Neural cell (in vitro differentiated cells): ENCODE results near the gene PLA2G12B. TPM values are rescaled to one million over a fixed set of nuclear protein-coding genes. Genes with fewer than 3 reads are reported as not detected.

Source experiments
- H2AFZ ChIP-seq: fragments of 200-600, 300-800 bp; sonication (generic), shearing (Covaris generic); 2 replicates; pipeline ENCODE4 v1.6.0; 2014; ENCODE audit warnings: low read depth, mild to moderate bottlenecking, antibody characterized with exemption, low read length, moderate library complexity
- H3F3A ChIP-seq: fragments of 200-600 bp; shearing (Covaris generic); 2 replicates; pipeline ENCODE4 v1.6.1; 2016; ENCODE audit warnings: mild to moderate bottlenecking, moderate library complexity, mixed read lengths, antibody characterized with exemption, low read length; ENCODE audit not compliant: insufficient read depth, poor library complexity, severe bottlenecking
- H3K27ac ChIP-seq: fragments of 200-600, 300-800 bp; sonication (generic), shearing (Covaris generic); 2 replicates; pipeline ENCODE4 v1.5.1; 2014; ENCODE audit warnings: mild to moderate bottlenecking, low read length, moderate library complexity
- H3K27me3 ChIP-seq: fragments of 300-800, 200-600 bp; sonication (generic), shearing (Covaris generic); 2 replicates; pipeline ENCODE4 v1.6.0; 2014; ENCODE audit warnings: mild to moderate bottlenecking, low read depth, low read length, moderate library complexity; ENCODE audit not compliant: insufficient read depth
- H3K36me3 ChIP-seq: fragments of 300-800, 200-600 bp; sonication (generic), shearing (Covaris generic); 2 replicates; pipeline ENCODE4 v1.5.1; 2014; ENCODE audit warnings: mild to moderate bottlenecking, antibody characterized with exemption, low read length, moderate library complexity; ENCODE audit not compliant: insufficient read depth
- H3K4me2 ChIP-seq: fragments of 300-800, 200-600 bp; sonication (generic), shearing (Covaris generic); 2 replicates; pipeline ENCODE4 v1.6.0; 2014; ENCODE audit warnings: mild to moderate bottlenecking, low read length
- H3K4me3 ChIP-seq: fragments of 300-800, 200-600 bp; sonication (generic), shearing (Covaris generic); 2 replicates; pipeline ENCODE4 v1.5.1; 2014; ENCODE audit warnings: mild to moderate bottlenecking, low read length, moderate library complexity
- H3K79me2 ChIP-seq: fragments of 200-600 bp; shearing (Covaris generic); replicated peaks from 2 replicates; pipeline ENCODE4 v1.6.0; 2014; ENCODE audit warnings: mild to moderate bottlenecking, low read length, moderate library complexity; ENCODE audit not compliant: insufficient read depth
- H3K9ac ChIP-seq: fragments of 300-800, 200-600 bp; sonication (generic), shearing (Covaris generic); 2 replicates; pipeline ENCODE4 v1.6.1; 2016; ENCODE audit warnings: mild to moderate bottlenecking, low read length, mixed read lengths
- H3K9me2 ChIP-seq: fragments of 200-600 bp; shearing (Covaris generic); 2 replicates; pipeline ENCODE4 v1.6.1; 2016; ENCODE audit warnings: mild to moderate bottlenecking, low read length, mixed read lengths; ENCODE audit not compliant: insufficient read depth
- H3K9me3 ChIP-seq: fragments of 200-600, 300-800 bp; sonication (generic), shearing (Covaris generic); 2 replicates; pipeline ENCODE4 v1.6.1; 2016; ENCODE audit warnings: mild to moderate bottlenecking, mixed run types, low read length, moderate library complexity, mixed read lengths
- H4K20me1 ChIP-seq: fragments of 200-600 bp; shearing (Covaris generic); 2 replicates; pipeline ENCODE4 v1.6.1; 2016; ENCODE audit warnings: mild to moderate bottlenecking, mixed run types; ENCODE audit not compliant: insufficient read depth
- EP300 ChIP-seq: fragments of 450-650 bp; conservative IDR thresholded peaks from 2 replicates; pipeline ENCODE4 v1.6.1; 2014; ENCODE audit warnings: antibody characterized with exemption, mild to moderate bottlenecking, moderate library complexity; ENCODE audit not compliant: poor library complexity, severe bottlenecking
- EZH2 ChIP-seq: fragments of 200-600, 300-800 bp; shearing (Covaris generic), sonication (generic); IDR thresholded peaks from 2 replicates; pipeline ENCODE4 v1.6.1; 2014; ENCODE audit warnings: antibody characterized with exemption, low read length, borderline replicate concordance, mild to moderate bottlenecking; ENCODE audit not compliant: insufficient read depth, poor library complexity, severe bottlenecking
- MXI1 ChIP-seq: fragments of 450-650 bp; conservative IDR thresholded peaks from 2 replicates; pipeline ENCODE4 v1.6.1; 2014; ENCODE audit warnings: antibody characterized with exemption, mild to moderate bottlenecking; ENCODE audit not compliant: poor library complexity, severe bottlenecking
- POLR2AphosphoS5 ChIP-seq: IDR thresholded peaks from 2 replicates; pipeline ENCODE4 v1.6.1; 2012
- RAD21 ChIP-seq: fragments of 450-650 bp; conservative IDR thresholded peaks from 2 replicates; pipeline ENCODE4 v1.6.1; 2014; ENCODE audit warnings: antibody characterized with exemption, mild to moderate bottlenecking, moderate library complexity
- SMC3 ChIP-seq: fragments of 450-650 bp; conservative IDR thresholded peaks from 2 replicates; pipeline ENCODE4 v1.6.1; 2014; ENCODE audit warnings: antibody characterized with exemption, mild to moderate bottlenecking, moderate library complexity; ENCODE audit not compliant: poor library complexity
- TAF1 ChIP-seq: IDR thresholded peaks from 2 replicates; pipeline ENCODE4 v1.6.1; 2012; ENCODE audit warnings: low read depth
- polyA plus RNA-seq: library from polyadenylated mRNA; depleted of rRNA; stranded (reverse); fragments of >200 nt; gene quantifications from 2 replicates; pipeline ENCODE4 v1.2.3, GENCODE V29; 2014

Gene PLA2G12B
- polyA plus RNA-seq, 1 donor from 2014 or later = not detected

GRCh38 chr10:72885953-72886352, 68.7 kb downstream of the PLA2G12B start:
- Histone ChIP-seq H3K79me2 (no peaks in the 10 kb centered on the region), H3K9me3 (no peaks in the 10 kb centered on the region), H3K4me2 (no peak overlapping the region), H4K20me1 (no peaks in the 10 kb centered on the region), H3K36me3 (no peaks in the 10 kb centered on the region), H3K27me3 (no peaks in the 10 kb centered on the region), H2AFZ (no peak overlapping the region), H3K4me3 (no peak overlapping the region), H3K27ac (no peak overlapping the region), H3K9ac (no peak overlapping the region), H3F3A (no peaks in the 10 kb centered on the region), H3K9me2 (no peaks in the 10 kb centered on the region)
- TF ChIP-seq RAD21 (no peak), SMC3 (no peak), EP300 (no peak), TAF1 (no peak), MXI1 (no peak), POLR2AphosphoS5 (no peak), EZH2 (no peak)

Other genes with a start within 250 kb of the PLA2G12B start
- gene OIT3, start 61.1 kb downstream of the PLA2G12B start, polyA plus RNA-seq = not detected in 2 replicates
- 16.4 and 24.2 TPM in 2 replicates for gene P4HA1, start 142.1 kb upstream of the PLA2G12B start, polyA plus RNA-seq
- 1.8 and 3.2 TPM in 2 replicates for gene NUDT13, start 155.6 kb upstream of the PLA2G12B start, polyA plus RNA-seq
- 30.0 and 33.2 TPM in 2 replicates for gene ECD, start 213.2 kb upstream of the PLA2G12B start, polyA plus RNA-seq
- 44.4 and 53.5 TPM in 2 replicates for gene FAM149B1, start 213.3 kb upstream of the PLA2G12B start, polyA plus RNA-seq